Heart left ventricle (tissue), 16 donors: Measurements from ENCODE around the gene IFT25. TPM values are rescaled to one million over a fixed set of nuclear protein-coding genes. Genes with fewer than 3 reads are reported as not detected.

Experiments used
- ATAC-seq, 4 donors: fragments of 200-7000 bp; cut with Tn5 transposase; one replicate each; pipeline ENCODE4 v1.9.1; 2020 to 2022; ENCODE audit warnings: moderate library complexity in 4 of 4, mild to moderate bottlenecking in 3 of 4, moderate number of reproducible peaks in 1 of 4
- DNase-seq, 5 donors: peaks; one replicate each; pipeline ENCODE4 v3.0.0-alpha.2; 2020
- H3K27ac ChIP-seq, 12 donors: fragments of 200-600 bp; sonication (generic) in 4 of 12; one replicate each; pipeline versions ENCODE4 v1.5.0 to v1.8.0; 2016 to 2022; ENCODE audit warnings: mild to moderate bottlenecking in 2 of 12
- H3K27me3 ChIP-seq, 9 donors: fragments of 200-600 bp; sonication (generic) in 2 of 9; one replicate each; pipeline versions ENCODE4 v1.5.1 to v1.8.0; 2016 to 2022; ENCODE audit warnings: mild to moderate bottlenecking in 3 of 9
- H3K36me3 ChIP-seq, 9 donors: fragments of 200-600 bp; sonication (generic) in 2 of 9; one replicate each; pipeline versions ENCODE4 v1.5.0 to v1.8.0; 2018 to 2022; ENCODE audit warnings: mild to moderate bottlenecking in 2 of 9
- H3K4me1 ChIP-seq, 12 donors: fragments of 200-600 bp; sonication (generic) in 4 of 12; one replicate each; pipeline versions ENCODE4 v1.5.0 to v1.8.0; 2016 to 2022; ENCODE audit warnings: mild to moderate bottlenecking in 3 of 12
- H3K4me3 ChIP-seq, 12 donors: fragments of 200-600 bp; sonication (generic) in 4 of 12; one replicate each; pipeline versions ENCODE4 v1.5.0 to v1.8.0; 2017 to 2022; ENCODE audit warnings: mild to moderate bottlenecking in 9 of 12, moderate library complexity in 4 of 12
- H3K9me3 ChIP-seq, 12 donors: fragments of 200-600 bp; sonication (generic) in 4 of 12; one replicate each; pipeline versions ENCODE4 v1.5.0 to v1.8.0; 2016 to 2022; ENCODE audit warnings: mild to moderate bottlenecking in 1 of 12
- CTCF ChIP-seq, 12 donors: fragments of 200-600 bp; sonication (generic) in 4 of 12; IDR thresholded peaks; one replicate each; pipeline versions ENCODE4 v1.5.0 to v1.8.0; 2018 to 2022; ENCODE audit warnings: antibody characterized with exemption in 12 of 12, mild to moderate bottlenecking in 5 of 12
- POLR2A ChIP-seq, 2 donors: fragments of 450-650 bp; IDR thresholded peaks; one replicate each; pipeline ENCODE4 v1.6.1; 2017; ENCODE audit warnings: antibody characterized with exemption in 2 of 2, mild to moderate bottlenecking in 2 of 2, moderate library complexity in 2 of 2
- WGBS, 4 donors: extraction: QIAGEN DNeasy Blood & Tissue Kit in 2 of 4; methylation state at CpG; one replicate each; pipeline versions ENCODE4 v1.1.5 to v1.1.7; 2013 to 2018; 5-methylcytosine and 5-hydroxymethylcytosine counted together
- intact Hi-C, 10 donors: fragments of 100-400 bp; cut with DNase I; formaldehyde crosslinking; loops; one replicate each; pipeline versions ENCODE4 v1.11.1 to v1.14.2; 2022
- polyA plus RNA-seq, 2 donors: library from polyadenylated mRNA; stranded (reverse); fragments of 200-250 nt; gene quantifications; one replicate each; pipeline ENCODE4 v1.2.3, GENCODE V29; 2013
- total RNA-seq, 9 donors: library from RNA; depleted of rRNA in 2 of 9; stranded (reverse); fragments of >200 nt in 2 of 9; fragmentation: NEBNext Ultra II Directional in 3 of 9; extraction: Animal tissue kit (Norgen Biotek cat#: 25700) in 3 of 9; gene quantifications; one replicate each; pipeline versions ENCODE4 v1.1.0 to v1.2.4, GENCODE V29; 2016 to 2023
- donor health status: ischemic (EF 13 %, LVEDD 7.1; RV severe dilation, severe dysfunction).
- donor health status: healthy with polysubstance abuse.
- donor health status: DM: no; HTN: yes; CAD: no.
- donor health status: DM: no; HTN: no; CAD: no.
- donor health status: ischemic (EF 25% LVEDD 6.9; RV normal size, moderate dysfunction).
- donor health status: ischemic (EF 25% LVEDD 5.7; RV mildly dilated, moderate dysfunction).
- donor health status: healthy.
- donor health status: DM: yes; HTN: yes; CAD: no.
- donor health status: ischemic (EF 35%, LVEDD 5.7; RV mildly dilated, moderate dysfunction).
- donor health status: nonischemic (EF 11% LVEDD 7.7; RV severe dilation, severe dysfunction).
- donor health status: DM: yes; HTN: yes; CAD: no.
- donor health status: PGD.
- donor health status: ischemic (EF 29% LVEDD 5.4; RV normal size, mild dysfunction).
- donor health status: nonischemic (EF 23%, LVEDD 6.1; RV moderate dilation, normal function).

The IFT25 gene
- total and polyA plus RNA-seq, 11 donors, result 6.5 to 17.6 (median 11.6) TPM

GRCh38 chr1:53946252-53947171 is 1.0 kb upstream of the IFT25 start, which contains the start of gene LRRC42:
Gene LRRC42 (plus strand): TSS chr1:53946350. CDS start chr1:53952000, 5,650 bp downstream.
- no peaks in the 10 kb centered on the region for H3K27me3 ChIP-seq
- peaks cover 2 to 41% (median 23%) of the 10 kb centered on the region in 12 donors for H3K4me1 ChIP-seq
- WGBS, 4 donors, result 2% methylated on average over 28 to 58 of the region's 58 CpGs
- peak within 1 kb of the TSS; percentile 63 to 98 (median 92) for H3K27ac ChIP-seq
- intact Hi-C loops, result loop anchor here (2.0 to 10.0 kb wide), 7 partner anchors 54 to 109 kb away; partner anchors contain the start of genes YIPF1 (in 6 of the 10), TCEANC2 (in 4 of the 10), TMEM59 (in 4 of the 10) and DIO1 (in 2 of the 10)
- ATAC-seq (peak in 3 of 4 donors; percentile 84 to 92 (median 90)), DNase-seq (no peak)
- TF ChIP-seq CTCF (IDR thresholded peaks at IDR 0.05) (peak in 4 of 12 donors; percentile 35 to 55 (median 42)), POLR2A (IDR thresholded peaks at IDR 0.05) (peak in 1 of 2 donors; percentile 42)
- peak within 1 kb of the TSS; percentile 48 to 99 (median 90) for H3K4me3 ChIP-seq
- H3K9me3 ChIP-seq, result no peaks in the 10 kb centered on the region
- H3K36me3 ChIP-seq, result peaks cover 0 to 10% (median 0%) of the 10 kb centered on the region in 9 donors

- ATAC-seq (no peak), DNase-seq (no peak)
- intact Hi-C loops, result loop anchor here in 9 of 10 donors (2.0 to 10.0 kb wide), 7 partner anchors 53 to 110 kb away; partner anchors contain the start of genes YIPF1 (in 6 of the 9), TCEANC2 (in 4 of the 9), TMEM59 (in 4 of the 9) and DIO1 (in 2 of the 9)
- Histone ChIP-seq H3K9me3 (no peaks in the 10 kb centered on the region), H3K4me3 (peak overlapping the region; percentile 45 to 99 (median 90)), H3K27me3 (no peaks in the 10 kb centered on the region), H3K27ac (peak overlapping the region; percentile 63 to 98 (median 92)), H3K36me3 (peaks cover 0 to 6% (median 0%) of the 10 kb centered on the region in 9 donors), H3K4me1 (peaks cover 2 to 45% (median 23%) of the 10 kb centered on the region in 12 donors)
- TF ChIP-seq CTCF (IDR thresholded peaks at IDR 0.05), result no peak
- TF ChIP-seq POLR2A (IDR thresholded peaks at IDR 0.05), result no peak
- 1 to 2% (median 1%) methylated on average over 16 of the region's 16 CpGs for WGBS, 4 donors
Measured at GRCh38 chr1:53945183-53945432, 391 bp downstream of the IFT25 start.

DNA sequence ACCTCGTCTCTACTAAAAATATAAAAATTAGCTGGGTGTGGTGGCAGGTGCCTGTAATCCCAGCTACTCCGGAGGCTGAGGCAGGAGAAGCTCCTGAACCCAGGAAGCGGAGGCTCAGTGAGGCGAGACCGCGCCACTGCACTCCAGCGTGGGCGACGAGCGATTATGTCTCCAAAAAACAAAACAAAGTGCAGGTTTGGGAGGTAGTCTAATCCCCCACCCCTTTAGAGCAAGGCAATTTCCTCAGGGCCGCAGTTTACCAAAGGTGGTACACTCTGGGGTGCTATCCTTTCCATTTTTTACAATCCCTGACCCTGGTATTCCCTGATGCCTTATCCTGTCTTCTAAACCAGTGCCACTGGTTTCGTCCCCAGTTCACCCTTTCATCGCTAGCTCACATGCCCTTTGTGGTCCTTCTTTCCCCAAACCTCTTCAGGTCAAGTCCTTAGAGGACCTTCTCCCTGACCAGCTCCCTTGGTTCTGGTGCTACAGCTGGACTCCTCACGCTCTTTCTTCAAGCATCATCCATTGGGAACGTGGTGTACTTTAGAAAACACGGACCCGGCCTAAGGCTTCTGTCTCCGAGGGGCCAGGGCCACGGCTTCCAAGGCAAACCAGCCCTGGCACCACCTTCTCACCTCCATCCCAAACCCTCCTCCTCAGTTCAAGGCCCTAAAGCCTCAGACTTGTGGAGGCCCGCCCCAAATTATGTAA is 873 bp downstream of the IFT25 start:
- Histone ChIP-seq H3K27me3 (no peaks in the 10 kb centered on the region), H3K27ac (peak overlapping the region in 11 of 12 donors; percentile 74 to 98 (median 93)), H3K4me1 (peaks cover 2 to 45% (median 23%) of the 10 kb centered on the region in 12 donors), H3K36me3 (peaks cover 0 to 7% (median 0%) of the 10 kb centered on the region in 9 donors), H3K4me3 (peak overlapping the region; percentile 45 to 99 (median 90)), H3K9me3 (no peaks in the 10 kb centered on the region)
- intact Hi-C loops, result loop anchor here in 9 of 10 donors (2.0 to 10.0 kb wide), 7 partner anchors 52 to 110 kb away; partner anchors contain the start of genes YIPF1 (in 6 of the 9), TCEANC2 (in 4 of the 9), TMEM59 (in 4 of the 9) and DIO1 (in 2 of the 9)
- ATAC-seq, result no peak
- WGBS, 4 donors, result 65 to 69% (median 68%) methylated on average over 20 of the region's 20 CpGs
- peak in 1 of 5 donors; percentile 19 for DNase-seq
- TF ChIP-seq CTCF (IDR thresholded peaks at IDR 0.05), result no peak
- no peak for TF ChIP-seq POLR2A (IDR thresholded peaks at IDR 0.05)
